Measurements from ENCODE around the gene CDC25A. TPM values are rescaled to one million over a fixed set of nuclear protein-coding genes. Genes with fewer than 3 reads are reported as not detected.
A peak's percentile ranks its signal among the peaks of the same experiment; 100 is the strongest.

CDC25A gene
- total and polyA plus RNA-seq, 9 of the 15 experiments (the other 6 are each of a cell fraction or from before 2014, with no cell fraction given): 3.4 to 61.3 (median 51.8) TPM

DNA sequence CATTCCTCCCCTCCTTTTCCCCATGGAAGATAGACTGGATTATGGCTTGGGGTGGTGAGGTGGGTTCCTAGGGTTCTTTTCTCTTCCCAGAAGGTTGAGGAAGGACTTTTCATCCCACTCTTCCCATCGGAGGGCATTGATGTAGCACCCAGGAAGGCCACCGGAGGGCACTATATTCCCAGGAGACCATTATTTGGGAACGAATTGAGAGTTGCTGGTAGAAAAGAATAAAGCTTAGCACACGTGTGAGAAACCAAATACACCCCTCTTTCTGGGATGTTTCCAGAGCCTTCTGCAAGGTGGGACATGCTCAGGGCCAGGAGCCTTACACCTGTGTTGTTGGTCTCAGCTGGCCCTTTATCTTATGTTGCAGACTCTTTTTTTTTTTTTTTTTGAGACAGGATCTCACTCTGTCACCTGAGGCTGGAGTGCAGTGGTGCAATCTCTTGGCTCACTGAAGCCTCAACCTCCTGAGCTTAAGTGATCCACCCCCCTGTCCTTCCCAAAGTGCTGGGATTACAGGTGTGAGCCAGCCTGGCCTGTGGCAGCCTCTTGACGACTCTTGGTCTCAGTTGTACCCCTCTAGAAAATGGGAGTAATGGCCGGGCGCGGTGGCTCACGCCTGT lies 6.3 kb upstream of the CDC25A start (continued):
- TF ChIP-seq, protein P1, sequence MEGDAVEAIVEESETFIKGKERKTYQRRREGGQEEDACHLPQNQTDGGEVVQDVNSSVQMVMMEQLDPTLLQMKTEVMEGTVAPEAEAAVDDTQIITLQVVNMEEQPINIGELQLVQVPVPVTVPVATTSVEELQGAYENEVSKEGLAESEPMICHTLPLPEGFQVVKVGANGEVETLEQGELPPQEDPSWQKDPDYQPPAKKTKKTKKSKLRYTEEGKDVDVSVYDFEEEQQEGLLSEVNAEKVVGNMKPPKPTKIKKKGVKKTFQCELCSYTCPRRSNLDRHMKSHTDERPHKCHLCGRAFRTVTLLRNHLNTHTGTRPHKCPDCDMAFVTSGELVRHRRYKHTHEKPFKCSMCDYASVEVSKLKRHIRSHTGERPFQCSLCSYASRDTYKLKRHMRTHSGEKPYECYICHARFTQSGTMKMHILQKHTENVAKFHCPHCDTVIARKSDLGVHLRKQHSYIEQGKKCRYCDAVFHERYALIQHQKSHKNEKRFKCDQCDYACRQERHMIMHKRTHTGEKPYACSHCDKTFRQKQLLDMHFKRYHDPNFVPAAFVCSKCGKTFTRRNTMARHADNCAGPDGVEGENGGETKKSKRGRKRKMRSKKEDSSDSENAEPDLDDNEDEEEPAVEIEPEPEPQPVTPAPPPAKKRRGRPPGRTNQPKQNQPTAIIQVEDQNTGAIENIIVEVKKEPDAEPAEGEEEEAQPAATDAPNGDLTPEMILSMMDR (IDR thresholded peaks at IDR 0.05 in 2 of 3, conservative IDR thresholded peaks at IDR 0.05 in 1 of 3; ENCODE audit: insufficient read depth in 2 of 3, low read depth in 1 of 3, low read length in 3 of 3): peak; percentile 65 to 79 (median 78)
- TF ChIP-seq ZNF217 (CRISPR knock-in tag; IDR thresholded peaks at IDR 0.05) (no peak), IRF2 (CRISPR knock-in tag; IDR thresholded peaks at IDR 0.05) (no peak), HNRNPUL1 (IDR thresholded peaks at IDR 0.05; ENCODE audit: low read length) (no peak), ARID1B (IDR thresholded peaks at IDR 0.05) (peak; percentile 27; the same call in 1 of the 2 replicates)
- TF ChIP-seq, protein P2, sequence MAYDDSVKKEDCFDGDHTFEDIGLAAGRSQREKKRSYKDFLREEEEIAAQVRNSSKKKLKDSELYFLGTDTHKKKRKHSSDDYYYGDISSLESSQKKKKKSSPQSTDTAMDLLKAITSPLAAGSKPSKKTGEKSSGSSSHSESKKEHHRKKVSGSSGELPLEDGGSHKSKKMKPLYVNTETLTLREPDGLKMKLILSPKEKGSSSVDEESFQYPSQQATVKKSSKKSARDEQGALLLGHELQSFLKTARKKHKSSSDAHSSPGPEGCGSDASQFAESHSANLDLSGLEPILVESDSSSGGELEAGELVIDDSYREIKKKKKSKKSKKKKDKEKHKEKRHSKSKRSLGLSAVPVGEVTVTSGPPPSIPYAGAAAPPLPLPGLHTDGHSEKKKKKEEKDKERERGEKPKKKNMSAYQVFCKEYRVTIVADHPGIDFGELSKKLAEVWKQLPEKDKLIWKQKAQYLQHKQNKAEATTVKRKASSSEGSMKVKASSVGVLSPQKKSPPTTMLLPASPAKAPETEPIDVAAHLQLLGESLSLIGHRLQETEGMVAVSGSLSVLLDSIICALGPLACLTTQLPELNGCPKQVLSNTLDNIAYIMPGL (CRISPR knock-in tag; IDR thresholded peaks at IDR 0.05): no peak
- TF ChIP-seq, protein P3, sequence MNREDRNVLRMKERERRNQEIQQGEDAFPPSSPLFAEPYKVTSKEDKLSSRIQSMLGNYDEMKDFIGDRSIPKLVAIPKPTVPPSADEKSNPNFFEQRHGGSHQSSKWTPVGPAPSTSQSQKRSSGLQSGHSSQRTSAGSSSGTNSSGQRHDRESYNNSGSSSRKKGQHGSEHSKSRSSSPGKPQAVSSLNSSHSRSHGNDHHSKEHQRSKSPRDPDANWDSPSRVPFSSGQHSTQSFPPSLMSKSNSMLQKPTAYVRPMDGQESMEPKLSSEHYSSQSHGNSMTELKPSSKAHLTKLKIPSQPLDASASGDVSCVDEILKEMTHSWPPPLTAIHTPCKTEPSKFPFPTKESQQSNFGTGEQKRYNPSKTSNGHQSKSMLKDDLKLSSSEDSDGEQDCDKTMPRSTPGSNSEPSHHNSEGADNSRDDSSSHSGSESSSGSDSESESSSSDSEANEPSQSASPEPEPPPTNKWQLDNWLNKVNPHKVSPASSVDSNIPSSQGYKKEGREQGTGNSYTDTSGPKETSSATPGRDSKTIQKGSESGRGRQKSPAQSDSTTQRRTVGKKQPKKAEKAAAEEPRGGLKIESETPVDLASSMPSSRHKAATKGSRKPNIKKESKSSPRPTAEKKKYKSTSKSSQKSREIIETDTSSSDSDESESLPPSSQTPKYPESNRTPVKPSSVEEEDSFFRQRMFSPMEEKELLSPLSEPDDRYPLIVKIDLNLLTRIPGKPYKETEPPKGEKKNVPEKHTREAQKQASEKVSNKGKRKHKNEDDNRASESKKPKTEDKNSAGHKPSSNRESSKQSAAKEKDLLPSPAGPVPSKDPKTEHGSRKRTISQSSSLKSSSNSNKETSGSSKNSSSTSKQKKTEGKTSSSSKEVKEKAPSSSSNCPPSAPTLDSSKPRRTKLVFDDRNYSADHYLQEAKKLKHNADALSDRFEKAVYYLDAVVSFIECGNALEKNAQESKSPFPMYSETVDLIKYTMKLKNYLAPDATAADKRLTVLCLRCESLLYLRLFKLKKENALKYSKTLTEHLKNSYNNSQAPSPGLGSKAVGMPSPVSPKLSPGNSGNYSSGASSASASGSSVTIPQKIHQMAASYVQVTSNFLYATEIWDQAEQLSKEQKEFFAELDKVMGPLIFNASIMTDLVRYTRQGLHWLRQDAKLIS (CRISPR knock-in tag; IDR thresholded peaks at IDR 0.05): no peak
